Thyroid gland (tissue), 4 donors: ENCODE data around the gene GDI2.

Experiments used
- POLR2A ChIP-seq, 2 donors: fragments of 450-650 bp; IDR thresholded peaks; one replicate each; pipeline ENCODE4 v1.6.1; 2017; ENCODE audit warnings: antibody characterized with exemption in 2 of 2, mild to moderate bottlenecking in 2 of 2, moderate library complexity in 1 of 2
- TF ChIP-seq, protein P1 (sequence below), 6 experiments: fragments of 200-600 bp in 3 of 6; fragments of 450-650 bp in 3 of 6; sonication (generic) in 3 of 6; IDR thresholded peaks; one replicate each; pipeline ENCODE4 v1.5.1; 2016 to 2019; ENCODE audit warnings: antibody characterized with exemption in 6 of 6, mild to moderate bottlenecking in 2 of 6, inconsistent platforms in 1 of 6, moderate library complexity in 1 of 6

DNA sequence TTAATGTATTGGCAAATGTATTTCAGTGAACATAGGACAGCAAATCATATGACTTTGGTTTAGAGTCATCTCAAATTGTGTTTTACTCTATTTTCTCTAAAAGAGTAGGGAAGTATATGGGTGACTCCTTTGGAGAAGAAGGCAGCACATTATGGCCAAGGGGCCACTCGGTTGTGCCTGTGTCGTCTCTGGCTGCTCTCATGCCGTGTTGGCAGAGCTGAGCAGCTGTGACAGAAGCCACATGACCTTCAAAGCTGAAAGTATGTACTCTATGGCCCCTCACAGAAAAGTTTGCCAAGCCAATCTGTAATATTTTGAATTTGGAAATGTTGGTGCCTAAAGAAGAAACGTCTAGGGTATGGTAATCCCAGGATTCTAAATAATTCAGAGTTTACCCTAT is 81.1 kb downstream of the GDI2 start:
- TF ChIP-seq, protein P1, sequence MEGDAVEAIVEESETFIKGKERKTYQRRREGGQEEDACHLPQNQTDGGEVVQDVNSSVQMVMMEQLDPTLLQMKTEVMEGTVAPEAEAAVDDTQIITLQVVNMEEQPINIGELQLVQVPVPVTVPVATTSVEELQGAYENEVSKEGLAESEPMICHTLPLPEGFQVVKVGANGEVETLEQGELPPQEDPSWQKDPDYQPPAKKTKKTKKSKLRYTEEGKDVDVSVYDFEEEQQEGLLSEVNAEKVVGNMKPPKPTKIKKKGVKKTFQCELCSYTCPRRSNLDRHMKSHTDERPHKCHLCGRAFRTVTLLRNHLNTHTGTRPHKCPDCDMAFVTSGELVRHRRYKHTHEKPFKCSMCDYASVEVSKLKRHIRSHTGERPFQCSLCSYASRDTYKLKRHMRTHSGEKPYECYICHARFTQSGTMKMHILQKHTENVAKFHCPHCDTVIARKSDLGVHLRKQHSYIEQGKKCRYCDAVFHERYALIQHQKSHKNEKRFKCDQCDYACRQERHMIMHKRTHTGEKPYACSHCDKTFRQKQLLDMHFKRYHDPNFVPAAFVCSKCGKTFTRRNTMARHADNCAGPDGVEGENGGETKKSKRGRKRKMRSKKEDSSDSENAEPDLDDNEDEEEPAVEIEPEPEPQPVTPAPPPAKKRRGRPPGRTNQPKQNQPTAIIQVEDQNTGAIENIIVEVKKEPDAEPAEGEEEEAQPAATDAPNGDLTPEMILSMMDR (IDR thresholded peaks at IDR 0.05), result no peak
- TF ChIP-seq POLR2A (IDR thresholded peaks at IDR 0.05), result no peak
